Measurements from ENCODE around the gene TEDC1. TPM values are rescaled to one million over a fixed set of nuclear protein-coding genes. Genes with fewer than 3 reads are reported as not detected.

The TEDC1 gene
- polyA plus RNA-seq, 1 of the 3 experiments (the other 2 are of a cell fraction) = 13.4 TPM

- TF ChIP-seq REST (IDR thresholded peaks at IDR 0.05; ENCODE audit: low read depth, low read length) = no peak
- TF ChIP-seq FOSL2 (IDR thresholded peaks at IDR 0.05; ENCODE audit: borderline replicate concordance, low read depth) = no peak
Observed at GRCh38 chr14:105479431-105480158, 11.5 kb upstream of the TEDC1 start (continued).

DNA sequence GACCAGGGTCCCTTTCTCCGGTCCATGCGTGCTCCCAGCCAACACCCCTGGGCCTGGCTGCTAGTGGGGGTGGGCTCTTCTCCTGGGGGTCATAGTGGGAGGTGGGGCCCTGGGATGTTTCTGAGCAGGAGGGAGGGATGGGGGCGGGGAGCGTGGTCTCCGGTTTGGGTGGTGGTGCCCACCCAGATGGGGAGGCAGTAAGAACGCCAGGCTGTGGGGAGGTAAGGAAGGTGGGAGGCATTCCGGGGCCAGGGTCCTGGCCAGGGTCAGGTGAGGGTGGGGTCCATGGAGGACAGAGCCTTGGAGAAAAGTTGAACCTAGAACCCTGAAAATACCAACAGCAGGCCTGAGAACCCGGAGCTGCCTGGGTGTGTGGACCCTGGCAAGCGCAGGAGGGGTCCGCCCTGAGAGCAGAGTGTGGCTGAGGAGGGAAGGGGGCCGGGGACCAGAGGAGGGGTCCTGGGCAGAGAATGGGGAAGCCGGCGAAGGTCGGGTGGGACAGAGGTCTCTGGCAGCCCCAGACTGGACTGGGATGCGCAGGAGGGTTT is 10.8 kb upstream of the TEDC1 start:
- Histone ChIP-seq H3K9ac (peak overlapping the region; percentile 92; the same call in 1 of the 2 replicates), H3K27ac (ENCODE audit: low read depth in 2 of 2, low read length in 1 of 2) (peak overlapping the region; percentile 98 to 100)

More for the DNA sequence above, 10.8 kb upstream of the TEDC1 start:
- CTCF ChIA-PET = interaction anchor here (0.6 to 7.2 kb wide), 35 partner anchors 10 to 361 kb away, joined by 3 to 137 read pairs (median 5); partner anchors contain the start of genes MTA1, TEDC1 and TMEM121
- peaks cover 34% of the 10 kb centered on the region for H3F3A ChIP-seq (replicated peaks; ENCODE audit: insufficient read depth)
- no peaks in the 10 kb centered on the region for H3K9me2 ChIP-seq
- H3K79me2 ChIP-seq (ENCODE audit: insufficient read depth) = peaks cover 27% of the 10 kb centered on the region
- WGBS (ENCODE audit: low lambda C conversion rate) = 79% methylated on average over 14 of the region's 15 CpGs
- H4K20me1 ChIP-seq (ENCODE audit: insufficient read depth) = peaks cover 6% of the 10 kb centered on the region; the same call in 1 of the 2 replicates
- peaks cover 44 to 74% of the 10 kb centered on the region in 2 experiments; a peak in 3 of 4 replicates for H3K4me1 ChIP-seq (ENCODE audit: control insufficient read depth in 1 of 2, insufficient read depth in 2 of 2, low read depth in 1 of 2, low read length in 1 of 2)
- H2AFZ ChIP-seq (ENCODE audit: low read depth) = no peak overlapping the region
- peak overlapping the region; percentile 82; the same call in 1 of the 2 replicates for H3K4me2 ChIP-seq
- no peaks in the 10 kb centered on the region for H3K27me3 ChIP-seq (ENCODE audit: insufficient read depth)
- POLR2A ChIA-PET = interaction anchor here (1.1 to 2.3 kb wide), 6 partner anchors 9 to 88 kb away, joined by 4 to 16 read pairs (median 4); no protein-coding TSS in a partner anchor
- peaks cover 0 to 2% of the 10 kb centered on the region in 2 experiments for H3K36me3 ChIP-seq (replicated peaks in 1 of 2; ENCODE audit: control insufficient read depth in 1 of 2, insufficient read depth in 2 of 2, low read length in 1 of 2)
- DNase-seq = no peak
- no peak overlapping the region for H3K4me3 ChIP-seq (ENCODE audit: low read depth in 2 of 2, low read length in 1 of 2)
- TF ChIP-seq TEAD4 (IDR thresholded peaks at IDR 0.05; ENCODE audit: borderline replicate concordance, insufficient read depth) (no peak), MEF2A (IDR thresholded peaks at IDR 0.05; ENCODE audit: borderline replicate concordance, low read depth) (no peak)
- TF ChIP-seq, protein P1, sequence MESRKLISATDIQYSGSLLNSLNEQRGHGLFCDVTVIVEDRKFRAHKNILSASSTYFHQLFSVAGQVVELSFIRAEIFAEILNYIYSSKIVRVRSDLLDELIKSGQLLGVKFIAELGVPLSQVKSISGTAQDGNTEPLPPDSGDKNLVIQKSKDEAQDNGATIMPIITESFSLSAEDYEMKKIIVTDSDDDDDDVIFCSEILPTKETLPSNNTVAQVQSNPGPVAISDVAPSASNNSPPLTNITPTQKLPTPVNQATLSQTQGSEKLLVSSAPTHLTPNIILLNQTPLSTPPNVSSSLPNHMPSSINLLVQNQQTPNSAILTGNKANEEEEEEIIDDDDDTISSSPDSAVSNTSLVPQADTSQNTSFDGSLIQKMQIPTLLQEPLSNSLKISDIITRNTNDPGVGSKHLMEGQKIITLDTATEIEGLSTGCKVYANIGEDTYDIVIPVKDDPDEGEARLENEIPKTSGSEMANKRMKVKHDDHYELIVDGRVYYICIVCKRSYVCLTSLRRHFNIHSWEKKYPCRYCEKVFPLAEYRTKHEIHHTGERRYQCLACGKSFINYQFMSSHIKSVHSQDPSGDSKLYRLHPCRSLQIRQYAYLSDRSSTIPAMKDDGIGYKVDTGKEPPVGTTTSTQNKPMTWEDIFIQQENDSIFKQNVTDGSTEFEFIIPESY (IDR thresholded peaks at IDR 0.05; ENCODE audit: borderline replicate concordance, low read depth) = no peak
- no peaks in the 10 kb centered on the region for H3K9me3 ChIP-seq

All from SK-N-SH (cell line).